Gastrocnemius medialis (tissue), 4 donors: Measurements from ENCODE around the gene NBEA.

Source experiments
- POLR2A ChIP-seq, 2 donors: fragments of 450-650 bp; IDR thresholded peaks; one replicate each; pipeline ENCODE4 v1.6.1; 2017; ENCODE audit warnings: antibody characterized with exemption in 2 of 2, mild to moderate bottlenecking in 2 of 2, moderate library complexity in 2 of 2
- TF ChIP-seq, protein P1 (sequence below), 5 experiments: fragments of 450-650 bp in 3 of 5; fragments of 200-600 bp in 2 of 5; sonication (generic) in 2 of 5; IDR thresholded peaks in 4 of 5; conservative IDR thresholded peaks in 1 of 5; 1 replicate in 4 of 5; 2 replicates in 1 of 5; pipeline ENCODE4 v1.5.1; 2016 to 2019; ENCODE audit warnings: antibody characterized with exemption in 5 of 5, mild to moderate bottlenecking in 3 of 5, moderate library complexity in 3 of 5

DNA sequence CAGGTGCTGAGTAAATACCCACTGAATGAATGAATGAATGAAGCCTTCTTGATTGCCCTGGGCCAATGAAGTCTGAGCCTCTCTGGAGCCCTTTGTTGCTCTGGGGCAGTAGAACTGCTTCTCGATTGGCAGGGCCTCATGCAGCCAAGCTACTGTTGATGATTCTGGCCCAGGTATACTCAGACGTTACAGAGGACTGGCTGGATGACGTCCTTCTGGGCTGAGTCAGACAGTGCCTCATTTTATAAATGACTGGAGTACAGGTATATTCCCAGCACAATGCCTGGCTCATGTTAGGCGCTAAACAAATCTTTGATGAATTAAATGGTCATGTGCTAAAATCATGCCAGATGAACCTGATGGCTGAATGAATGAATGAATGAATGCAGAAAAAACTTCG lies 778.2 kb downstream of the NBEA start:
- TF ChIP-seq POLR2A (IDR thresholded peaks at IDR 0.05): no peak
- TF ChIP-seq, protein P1, sequence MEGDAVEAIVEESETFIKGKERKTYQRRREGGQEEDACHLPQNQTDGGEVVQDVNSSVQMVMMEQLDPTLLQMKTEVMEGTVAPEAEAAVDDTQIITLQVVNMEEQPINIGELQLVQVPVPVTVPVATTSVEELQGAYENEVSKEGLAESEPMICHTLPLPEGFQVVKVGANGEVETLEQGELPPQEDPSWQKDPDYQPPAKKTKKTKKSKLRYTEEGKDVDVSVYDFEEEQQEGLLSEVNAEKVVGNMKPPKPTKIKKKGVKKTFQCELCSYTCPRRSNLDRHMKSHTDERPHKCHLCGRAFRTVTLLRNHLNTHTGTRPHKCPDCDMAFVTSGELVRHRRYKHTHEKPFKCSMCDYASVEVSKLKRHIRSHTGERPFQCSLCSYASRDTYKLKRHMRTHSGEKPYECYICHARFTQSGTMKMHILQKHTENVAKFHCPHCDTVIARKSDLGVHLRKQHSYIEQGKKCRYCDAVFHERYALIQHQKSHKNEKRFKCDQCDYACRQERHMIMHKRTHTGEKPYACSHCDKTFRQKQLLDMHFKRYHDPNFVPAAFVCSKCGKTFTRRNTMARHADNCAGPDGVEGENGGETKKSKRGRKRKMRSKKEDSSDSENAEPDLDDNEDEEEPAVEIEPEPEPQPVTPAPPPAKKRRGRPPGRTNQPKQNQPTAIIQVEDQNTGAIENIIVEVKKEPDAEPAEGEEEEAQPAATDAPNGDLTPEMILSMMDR (IDR thresholded peaks at IDR 0.05 in 4 of 5, conservative IDR thresholded peaks at IDR 0.05 in 1 of 5): no peak
